HG02610 (cell line): Measurements from ENCODE around the gene HERPUD1.
"Not testable (repeated sequence)": the region's sequence is repeated elsewhere in the genome, so short reads cannot be mapped to it uniquely, and the experiment has no call there.

Experiments
- ATAC-seq: cut with Tn5 transposase; IDR thresholded peaks from one replicate; pipeline ENCODE4 v1.9.1; 2021; ENCODE audit warnings: mild to moderate bottlenecking, moderate library complexity; ENCODE audit not compliant: unreplicated experiment

Gene HERPUD1

DNA sequence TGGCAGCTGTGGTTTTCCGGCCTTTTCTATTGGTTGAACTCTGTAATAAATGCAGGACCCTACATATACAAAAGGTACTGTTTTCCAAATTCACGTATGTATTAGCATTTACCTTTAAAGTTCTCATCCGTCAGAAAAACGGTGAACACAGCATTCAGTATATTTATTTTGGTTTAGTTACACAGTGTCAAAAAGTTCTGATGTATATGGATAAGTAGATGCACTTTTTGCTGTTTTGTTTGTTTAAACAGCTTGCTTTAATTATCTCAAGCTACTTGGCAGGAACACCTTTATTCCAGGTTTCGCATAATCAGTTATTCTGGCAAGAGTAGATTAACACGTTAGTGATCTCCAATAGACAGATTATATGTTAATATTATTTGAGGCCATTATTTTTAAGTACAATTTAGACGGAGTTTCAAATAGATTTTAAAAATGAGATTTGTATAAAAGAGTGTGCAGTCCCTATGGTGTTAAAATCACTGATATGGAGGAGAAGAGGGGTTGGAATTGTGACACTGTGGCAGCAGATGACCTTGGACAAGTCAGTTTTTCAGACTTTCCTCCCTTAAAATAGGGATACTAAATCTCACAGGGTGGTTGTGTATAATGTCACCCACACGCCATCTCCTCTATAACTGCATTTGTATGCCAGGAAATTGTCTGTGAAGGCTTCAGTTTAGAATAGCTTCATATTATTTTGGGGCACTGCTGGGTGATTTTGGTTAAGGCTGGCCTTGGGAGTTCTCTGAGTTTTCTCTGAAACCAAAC lies 2.1 kb downstream of the HERPUD1 start:
- ATAC-seq: no peak

DNA sequence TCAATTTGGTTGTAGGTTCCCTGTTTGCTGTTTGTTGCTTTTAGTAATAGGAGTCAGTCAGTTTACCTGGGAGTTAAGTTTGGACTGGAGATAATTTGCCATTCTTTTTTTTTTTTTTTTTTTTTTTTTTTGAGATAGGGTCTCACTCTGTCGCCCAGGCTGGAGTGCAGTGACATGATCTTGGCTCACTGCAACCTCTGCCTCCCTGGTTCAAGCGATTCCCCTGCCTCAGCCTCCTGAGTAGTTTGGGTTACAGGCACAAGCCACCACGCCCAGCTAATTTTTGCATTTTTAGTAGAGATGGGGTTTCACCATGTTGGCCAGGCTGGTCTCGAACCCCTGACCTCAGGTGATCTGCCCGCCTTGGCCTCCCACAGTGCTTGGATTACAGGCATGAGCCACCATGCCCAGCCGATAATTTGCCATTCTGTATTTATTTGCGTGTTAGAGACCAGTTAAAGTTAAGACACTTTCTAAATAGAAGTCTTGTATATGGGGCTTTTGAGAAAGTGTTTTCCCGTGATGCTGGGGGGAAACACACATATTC lies 2.7 kb downstream of the HERPUD1 start:
- not testable (repeated sequence) for ATAC-seq

DNA sequence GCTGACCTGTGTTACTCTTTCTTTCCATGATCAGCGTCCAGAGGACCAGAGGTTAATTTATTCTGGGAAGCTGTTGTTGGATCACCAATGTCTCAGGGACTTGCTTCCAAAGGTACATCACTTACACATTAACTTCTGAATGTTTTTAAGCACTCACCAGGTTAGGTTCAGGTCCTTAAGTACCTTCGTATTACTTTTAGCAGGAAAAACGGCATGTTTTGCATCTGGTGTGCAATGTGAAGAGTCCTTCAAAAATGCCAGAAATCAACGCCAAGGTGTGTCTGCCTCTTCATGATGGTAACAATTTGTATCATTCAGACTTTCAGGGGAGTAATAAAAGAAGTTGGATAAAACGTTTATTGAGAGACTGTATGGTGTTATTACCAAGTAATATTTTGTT lies 3.3 kb downstream of the HERPUD1 start:
- ATAC-seq: no peak

DNA sequence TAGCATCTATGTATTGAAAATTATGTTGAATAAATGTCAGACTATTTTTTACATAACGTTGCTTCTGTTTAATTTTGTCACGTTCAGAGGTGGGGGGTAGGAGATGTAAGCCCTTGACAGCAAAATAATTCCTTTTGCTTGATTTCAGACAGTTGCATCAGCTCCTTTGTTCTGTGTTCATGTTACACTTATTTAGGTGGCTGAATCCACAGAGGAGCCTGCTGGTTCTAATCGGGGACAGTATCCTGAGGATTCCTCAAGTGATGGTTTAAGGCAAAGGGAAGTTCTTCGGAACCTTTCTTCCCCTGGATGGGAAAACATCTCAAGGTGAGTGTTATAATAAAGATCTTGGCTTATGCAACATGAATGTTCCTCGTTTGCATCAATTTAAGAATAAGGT lies 4.5 kb downstream of the HERPUD1 start:
- no peak for ATAC-seq

DNA sequence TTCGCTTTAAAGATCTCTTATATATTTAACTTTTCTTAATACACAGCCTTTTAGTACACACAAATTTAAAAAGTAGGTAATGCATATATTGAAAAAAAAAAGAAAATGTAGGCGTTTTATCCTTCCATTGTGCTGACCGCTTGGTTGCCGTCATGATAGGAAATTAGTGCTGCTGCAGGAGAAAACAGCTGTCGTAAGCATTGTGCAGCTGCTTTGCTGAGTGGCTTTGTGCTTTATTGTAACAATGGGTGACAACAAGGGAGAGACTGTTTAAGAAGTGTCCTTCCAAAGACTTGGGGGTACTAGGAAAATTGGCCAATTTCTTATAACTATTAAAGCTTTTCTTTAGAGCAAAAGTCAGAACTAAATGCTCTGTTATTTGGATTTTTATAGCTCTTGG lies 5.0 kb downstream of the HERPUD1 start:
- no peak for ATAC-seq

DNA sequence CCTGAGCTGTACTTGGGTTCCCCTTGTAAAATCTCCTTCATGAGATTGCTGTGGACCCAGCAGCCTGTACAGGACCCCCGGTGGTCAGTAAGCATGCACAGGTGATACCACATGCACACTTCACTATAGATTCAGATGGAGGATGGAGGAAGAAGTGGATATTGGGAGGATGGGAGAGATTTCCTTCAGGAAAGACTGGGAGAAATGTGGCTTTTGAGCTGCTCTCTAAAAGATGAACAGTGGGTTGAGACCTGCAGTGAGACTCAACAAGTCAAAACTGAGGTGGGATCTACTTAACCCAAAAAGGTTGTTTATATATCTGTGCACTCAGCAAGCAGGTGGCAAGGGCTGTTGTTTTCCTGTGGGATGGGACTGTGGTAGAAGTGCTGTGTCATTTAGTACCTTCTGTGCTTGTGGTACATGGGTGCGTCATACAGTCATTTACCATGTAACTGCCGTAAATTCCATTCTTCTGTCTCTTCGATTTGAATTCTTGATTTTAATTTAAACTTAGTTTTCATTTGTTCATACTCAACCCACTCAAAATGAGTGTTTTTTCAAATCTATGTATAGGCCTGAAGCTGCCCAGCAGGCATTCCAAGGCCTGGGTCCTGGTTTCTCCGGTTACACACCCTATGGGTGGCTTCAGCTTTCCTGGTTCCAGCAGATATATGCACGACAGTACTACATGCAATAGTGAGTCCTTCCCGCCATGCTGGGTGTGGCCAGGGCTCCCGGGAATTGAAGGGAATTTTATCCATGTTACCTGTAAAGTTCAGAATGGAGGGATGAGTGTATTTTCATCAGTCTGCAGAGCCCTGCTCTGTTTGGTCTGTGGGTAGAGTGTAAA lies 6.9 kb downstream of the HERPUD1 start:
- peak; percentile 38 for ATAC-seq

DNA sequence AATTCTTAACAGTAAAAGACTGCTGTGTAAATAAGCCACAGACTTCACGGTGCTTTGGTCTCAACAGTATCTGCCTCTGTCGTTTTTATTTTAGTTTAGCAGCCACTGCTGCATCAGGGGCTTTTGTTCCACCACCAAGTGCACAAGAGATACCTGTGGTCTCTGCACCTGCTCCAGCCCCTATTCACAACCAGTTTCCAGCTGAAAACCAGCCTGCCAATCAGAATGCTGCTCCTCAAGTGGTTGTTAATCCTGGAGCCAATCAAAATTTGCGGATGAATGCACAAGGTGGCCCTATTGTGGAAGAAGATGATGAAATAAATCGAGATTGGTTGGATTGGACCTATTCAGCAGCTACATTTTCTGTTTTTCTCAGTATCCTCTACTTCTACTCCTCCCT lies 7.9 kb downstream of the HERPUD1 start:
- no peak for ATAC-seq

DNA sequence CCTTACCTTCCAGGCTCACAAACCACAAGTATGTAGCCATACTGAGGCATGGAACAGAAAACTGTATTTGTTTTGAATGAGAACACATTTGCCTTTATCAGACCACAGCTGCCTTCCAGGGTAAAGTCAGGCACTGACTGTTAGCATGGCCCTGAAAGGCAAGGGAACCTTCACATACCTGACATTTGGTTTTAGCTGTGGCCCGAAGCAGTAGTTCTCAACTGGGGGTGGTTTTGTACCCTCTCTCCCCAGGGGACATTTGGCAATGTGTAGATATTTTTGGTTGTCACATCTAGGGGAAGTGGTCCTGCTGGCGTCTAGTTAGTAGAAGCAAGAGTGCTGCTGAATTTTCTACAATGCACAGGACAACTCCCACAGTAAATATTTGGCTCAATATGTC lies 9.2 kb downstream of the HERPUD1 start:
- ATAC-seq: no peak

DNA sequence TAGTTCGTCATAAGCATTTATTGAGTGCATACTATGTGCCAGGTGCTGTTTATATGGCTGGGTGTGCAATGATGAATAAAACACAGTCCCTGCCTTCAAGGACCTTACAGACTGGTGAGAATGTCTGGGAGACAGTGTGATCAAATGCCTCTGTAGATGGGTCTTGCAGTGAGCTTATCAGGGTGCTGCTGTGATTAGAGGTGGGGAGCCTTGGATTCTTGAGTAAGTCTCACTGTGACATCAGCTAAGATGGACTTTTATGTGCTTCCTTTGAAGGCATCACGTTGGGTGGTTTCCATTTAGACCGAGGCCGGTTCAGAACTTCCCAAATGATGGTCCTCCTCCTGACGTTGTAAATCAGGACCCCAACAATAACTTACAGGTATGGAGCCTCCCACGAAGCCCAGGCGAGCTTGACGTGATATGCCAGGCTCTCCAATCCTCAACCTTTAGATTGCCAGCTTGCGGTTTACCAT lies 10.0 kb downstream of the HERPUD1 start:
- ATAC-seq: no peak

DNA sequence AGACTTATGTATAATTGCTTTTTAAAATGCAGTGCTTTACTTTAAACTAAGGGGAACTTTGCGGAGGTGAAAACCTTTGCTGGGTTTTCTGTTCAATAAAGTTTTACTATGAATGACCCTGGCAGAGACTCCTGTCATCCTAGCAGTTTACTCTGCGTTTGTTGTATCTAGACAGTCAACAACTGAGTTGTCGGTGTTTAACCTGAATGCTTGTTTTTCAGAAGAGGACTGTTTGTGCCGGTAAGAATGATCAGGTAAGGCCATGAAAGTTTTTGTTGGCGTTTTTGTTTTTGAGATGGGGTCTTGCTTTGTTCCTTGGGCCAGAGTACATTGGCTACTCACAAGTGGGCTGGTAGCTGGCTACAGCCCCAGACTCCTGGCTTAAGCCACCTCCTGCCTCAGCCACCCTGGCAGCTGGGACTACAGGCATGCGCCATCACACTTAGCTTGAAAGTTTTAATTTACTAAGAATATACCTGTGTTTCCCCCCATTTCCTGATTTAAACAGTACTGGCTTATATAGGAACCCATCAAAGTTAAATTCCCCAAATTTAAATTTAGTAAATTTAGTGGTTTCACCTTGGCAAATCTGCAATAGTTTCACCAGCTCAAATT lies 11.9 kb downstream of the HERPUD1 start:
- no peak for ATAC-seq

DNA sequence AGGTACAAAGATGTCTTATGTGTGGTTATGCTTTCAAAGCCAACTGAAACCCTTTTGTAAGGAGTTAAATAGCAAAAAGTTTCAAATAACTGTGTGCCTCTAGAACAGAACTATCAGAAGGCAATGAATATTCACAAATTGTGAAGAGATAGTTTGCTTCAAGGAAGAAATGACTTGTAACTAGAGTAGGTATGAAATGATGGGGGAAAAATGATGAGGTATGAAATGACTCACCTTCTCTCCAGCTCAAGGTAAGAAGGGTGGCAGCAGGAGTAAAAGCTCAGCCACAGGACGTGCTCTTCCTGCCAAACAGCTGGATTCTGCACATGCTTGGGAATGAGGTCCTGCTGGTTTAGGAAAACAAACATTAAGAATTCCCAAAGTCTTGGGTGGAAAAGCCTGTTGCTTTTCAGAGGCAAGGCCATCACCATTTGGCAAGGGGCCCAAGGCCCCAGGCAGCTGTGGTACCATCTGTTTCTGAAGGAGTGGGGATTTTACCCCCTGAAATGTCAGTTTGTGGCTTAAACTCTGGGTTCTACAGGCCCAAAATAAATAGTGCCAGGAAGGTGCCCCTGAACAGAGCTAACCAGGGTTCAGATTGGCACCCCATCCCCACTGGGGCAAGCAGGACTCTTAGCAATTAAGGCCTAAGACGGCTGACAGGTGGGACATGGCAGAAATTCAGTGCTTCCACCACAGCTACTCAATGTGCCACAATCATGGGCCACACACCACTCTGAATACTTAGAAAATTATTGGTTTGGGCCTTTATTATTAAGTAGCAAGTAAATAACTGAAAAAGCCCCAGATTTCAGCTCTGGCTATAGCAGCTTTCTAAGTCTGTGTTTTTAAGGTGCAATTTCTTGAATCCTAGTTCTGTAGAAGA lies 13.3 kb downstream of the HERPUD1 start:
- peak; percentile 66 for ATAC-seq

DNA sequence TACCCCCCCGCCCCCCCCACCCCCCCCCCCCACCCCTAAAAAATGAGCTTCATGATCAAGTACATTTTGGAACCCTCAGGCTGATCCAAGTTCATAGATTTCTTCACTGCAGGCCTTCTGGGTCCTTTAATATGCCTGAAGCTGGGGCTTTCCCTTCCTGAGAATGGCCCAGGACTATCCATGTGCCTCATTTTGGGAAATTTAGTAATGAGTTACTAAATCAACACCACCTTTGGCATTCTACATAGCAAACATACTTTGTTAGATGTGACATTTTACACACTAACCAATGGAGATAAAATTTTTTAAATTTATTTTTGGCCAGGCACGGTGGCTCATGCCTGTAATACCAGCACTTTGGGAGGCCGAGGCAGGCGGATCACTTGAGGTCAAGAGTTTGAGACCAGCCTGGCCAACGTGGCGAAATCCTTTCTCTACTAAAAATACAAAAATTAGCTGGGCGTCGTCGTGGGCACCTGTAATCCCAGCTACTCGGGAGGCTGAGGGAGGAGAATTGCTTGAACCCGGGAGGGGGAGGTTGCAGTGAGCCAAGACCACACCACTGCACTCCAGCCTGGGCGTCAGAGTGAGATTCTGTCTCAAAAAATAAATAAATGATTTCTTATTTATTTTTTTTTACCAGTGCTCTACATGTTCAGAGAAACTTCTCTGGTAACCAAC lies 14.0 kb downstream of the HERPUD1 start:
- ATAC-seq: no peak

DNA sequence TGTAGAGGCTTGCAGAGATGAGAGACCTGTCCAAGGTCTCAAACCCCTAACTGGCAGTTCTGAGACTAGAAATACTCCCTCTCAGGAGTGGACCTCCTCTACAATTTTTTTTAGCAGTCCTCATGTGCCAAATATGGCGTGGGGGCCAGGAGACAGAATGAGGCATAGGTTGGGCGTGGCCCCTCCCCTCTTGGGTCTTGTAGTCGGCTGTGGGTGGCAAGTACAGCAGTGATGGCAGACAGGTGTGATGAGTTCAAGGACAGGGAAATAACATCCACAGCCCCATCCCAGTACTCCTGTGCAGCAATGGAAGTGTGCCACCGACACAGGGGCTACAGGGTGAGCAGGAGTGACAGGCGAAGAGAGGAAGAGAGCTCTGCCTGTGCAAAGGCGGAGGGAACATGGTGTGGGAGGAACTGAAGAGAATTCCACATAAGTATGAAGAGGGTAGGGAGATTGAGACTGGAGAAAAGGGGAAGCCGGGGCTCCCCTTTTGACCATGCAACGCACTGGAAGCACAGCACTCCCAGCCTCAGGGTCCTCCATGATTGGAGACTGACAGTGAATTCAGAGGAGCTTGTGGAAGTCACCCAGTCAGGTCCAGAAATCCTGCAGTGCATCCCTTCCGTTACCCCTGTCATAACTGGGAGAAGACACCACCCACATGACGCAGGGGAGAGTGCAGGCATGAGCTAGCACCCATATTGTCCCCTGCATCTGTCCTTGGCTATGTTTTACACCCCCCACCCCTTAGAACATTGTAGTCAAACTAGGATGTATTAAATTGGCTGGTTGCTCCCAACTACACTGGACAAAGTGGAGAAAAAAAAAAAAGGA lies 15.0 kb downstream of the HERPUD1 start:
- no peak for ATAC-seq

DNA sequence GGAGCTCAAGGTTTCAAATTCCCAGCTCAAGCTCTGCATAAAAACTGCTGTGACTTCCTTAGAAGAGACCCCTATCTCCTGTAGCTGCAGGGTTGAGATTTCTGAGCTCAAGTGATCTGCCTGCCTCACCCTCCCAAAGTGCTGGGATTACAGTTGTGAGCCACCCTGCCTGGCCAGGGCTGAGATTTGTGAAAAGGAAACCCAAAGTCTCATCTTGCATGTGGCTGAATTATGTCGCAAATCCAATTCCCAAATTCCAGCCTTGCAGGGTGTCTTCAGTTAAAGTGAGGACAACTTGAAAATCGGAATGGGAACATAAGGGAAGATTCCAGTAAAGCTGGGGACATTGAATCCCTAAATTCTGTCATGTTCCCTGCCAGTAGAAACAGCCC lies 15.7 kb downstream of the HERPUD1 start:
- no peak for ATAC-seq

DNA sequence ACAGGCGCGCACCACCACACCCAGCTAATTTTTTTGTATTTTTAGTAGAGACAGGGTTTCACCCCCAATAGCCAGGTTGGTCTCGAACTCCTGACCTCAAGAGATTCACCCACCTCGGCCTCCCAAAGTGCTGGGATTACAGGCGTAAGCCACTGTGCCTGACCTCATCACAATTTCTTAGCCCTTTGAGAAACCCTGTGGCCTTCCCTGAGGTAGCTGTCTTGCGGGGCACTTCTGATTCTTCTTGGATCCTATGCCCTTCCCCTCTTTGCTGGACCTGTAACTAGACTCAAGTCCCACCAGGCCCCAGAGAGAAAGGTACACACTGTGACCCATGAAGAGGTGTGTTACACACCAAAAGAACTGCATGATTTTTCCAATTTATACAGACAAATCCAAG lies 16.3 kb downstream of the HERPUD1 start:
- no peak for ATAC-seq

DNA sequence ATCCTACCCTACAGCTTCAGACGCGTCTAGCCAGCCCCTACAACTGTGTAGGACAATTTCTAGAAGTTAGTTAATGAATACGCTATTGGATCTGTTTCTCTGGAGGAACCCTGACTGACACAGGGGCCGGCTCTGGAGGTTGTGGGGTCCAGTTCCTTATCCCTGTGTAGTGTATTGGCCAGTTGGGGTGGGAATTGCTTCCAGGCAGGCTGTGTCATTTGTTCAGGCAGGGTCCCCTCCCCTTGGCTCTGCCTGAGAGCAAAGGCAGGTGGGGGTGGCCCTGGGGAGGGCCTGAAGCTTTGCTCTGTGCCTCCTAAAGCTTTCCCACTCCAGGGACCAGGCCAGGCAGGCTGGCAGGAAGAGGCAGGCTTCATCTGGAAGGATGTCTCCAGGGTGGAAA lies 18.1 kb downstream of the HERPUD1 start:
- ATAC-seq: no peak

DNA sequence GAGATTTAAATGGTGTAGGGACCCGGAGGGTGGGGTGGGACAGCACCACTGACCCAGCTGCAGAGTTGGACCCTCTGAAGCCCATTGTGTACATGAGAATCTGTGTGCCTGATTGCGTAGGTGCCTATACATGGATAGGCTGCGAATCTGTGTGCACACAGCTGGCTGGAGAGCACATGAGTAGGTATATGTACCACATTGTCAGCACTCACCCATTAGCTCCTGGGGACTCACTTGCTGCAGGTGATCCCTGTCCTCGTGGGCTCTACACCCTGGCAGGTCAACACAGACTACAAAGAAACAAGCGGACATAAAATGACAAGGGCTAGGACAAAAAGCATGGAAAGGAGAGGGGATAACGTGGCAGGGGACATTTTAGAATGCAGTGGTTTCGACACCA lies 18.5 kb downstream of the HERPUD1 start:
- no peak for ATAC-seq

DNA sequence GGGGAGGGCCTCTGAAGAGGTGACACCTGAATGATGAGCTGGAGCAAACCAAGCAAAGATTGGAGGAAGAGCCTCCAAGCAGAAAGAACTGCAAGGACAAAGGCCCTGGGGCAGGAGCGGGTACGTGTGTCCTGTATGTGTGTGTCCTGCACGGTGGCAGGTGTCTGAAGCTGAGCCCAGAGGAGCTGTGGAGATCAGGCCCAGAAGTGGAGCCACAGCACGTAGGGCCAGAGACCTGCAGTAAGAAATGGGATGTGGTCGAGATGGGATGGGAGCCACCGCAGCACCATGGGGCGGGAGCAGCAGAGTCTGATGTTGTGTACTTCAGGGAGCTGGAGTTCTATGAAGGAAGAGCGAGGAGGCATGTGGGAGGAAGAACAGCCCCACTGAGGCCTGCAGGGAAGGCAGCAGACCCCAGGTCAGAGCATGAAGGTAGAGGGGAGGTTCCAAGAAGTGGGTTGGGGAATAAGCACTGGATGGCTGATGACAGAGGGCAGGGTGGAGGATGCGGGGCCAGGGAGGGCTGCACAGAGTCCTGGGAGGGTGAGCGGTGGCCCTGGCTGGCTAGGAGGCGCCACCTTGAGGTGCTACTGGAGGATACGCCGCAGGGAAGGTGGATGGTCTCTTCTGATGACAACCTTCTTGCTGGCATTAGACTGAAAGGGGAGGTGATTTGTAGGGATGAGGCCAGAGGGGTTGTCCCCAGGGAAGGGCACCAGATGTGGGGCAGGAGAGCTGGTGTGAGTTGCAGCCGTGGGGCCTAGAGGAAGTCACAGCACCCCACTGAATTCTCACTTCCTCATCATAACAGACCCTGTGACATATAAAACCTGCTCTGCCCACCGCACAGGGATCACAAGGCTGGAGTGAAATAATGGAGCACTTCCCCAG lies 19.2 kb downstream of the HERPUD1 start:
- peak; percentile 51 for ATAC-seq
